Small intestine (tissue), 7 donors: ENCODE results near the gene TNIK. TPM values are rescaled to one million over a fixed set of nuclear protein-coding genes. Genes with fewer than 3 reads are reported as not detected.

Experiments
- DNase-seq, 2 donors: peaks; one replicate each; pipeline versions ENCODE4 v3.0.0 to v3.0.0-alpha.2; 2013
- FAIRE-seq: peaks from 2 replicates; lab custom pipeline; 2012; peaks lifted over from hg19 to GRCh38; lab: Jason Lieb, UNC
- H3K27ac ChIP-seq, 3 donors: one replicate each; pipeline ENCODE4 v1.5.1; 2013; ENCODE audit warnings: low read length in 2 of 3, mild to moderate bottlenecking in 2 of 3, control low read depth in 1 of 3, inconsistent platforms in 1 of 3, low read depth in 1 of 3, moderate library complexity in 1 of 3
- H3K27me3 ChIP-seq, 3 donors: one replicate each; pipeline ENCODE4 v1.6.1; 2013; ENCODE audit warnings: low read length in 3 of 3, inconsistent platforms in 1 of 3; ENCODE audit not compliant: control insufficient read depth in 3 of 3, insufficient read depth in 3 of 3
- H3K36me3 ChIP-seq, 3 donors: one replicate each; pipeline ENCODE4 v1.6.1; 2013; ENCODE audit warnings: low read length in 3 of 3, inconsistent platforms in 1 of 3, low read depth in 1 of 3, mild to moderate bottlenecking in 1 of 3, moderate library complexity in 1 of 3; ENCODE audit not compliant: control insufficient read depth in 3 of 3, insufficient read depth in 2 of 3
- H3K4me1 ChIP-seq, 3 donors: one replicate each; pipeline ENCODE4 v1.6.1; 2013; ENCODE audit warnings: low read length in 2 of 3, inconsistent platforms in 1 of 3, low read depth in 1 of 3, mild to moderate bottlenecking in 1 of 3, moderate library complexity in 1 of 3; ENCODE audit not compliant: control insufficient read depth in 3 of 3, insufficient read depth in 2 of 3
- H3K4me3 ChIP-seq, 3 donors: one replicate each; pipeline ENCODE4 v1.5.1; 2013; ENCODE audit warnings: low read length in 3 of 3, control low read depth in 1 of 3, inconsistent platforms in 1 of 3, low read depth in 1 of 3, mild to moderate bottlenecking in 1 of 3, moderate library complexity in 1 of 3
- H3K9me3 ChIP-seq, 2 donors: one replicate each; pipeline ENCODE4 v1.6.1; 2013; ENCODE audit warnings: low read depth in 1 of 2, low read length in 1 of 2; ENCODE audit not compliant: control insufficient read depth in 2 of 2, insufficient read depth in 1 of 2
- whole genome bisulfite sequencing, 3 donors: extraction: QIAGEN DNeasy Blood & Tissue Kit; methylation state at CpG; one replicate each; pipeline ENCODE4 v1.1.7; 2013; 5-methylcytosine and 5-hydroxymethylcytosine counted together
- polyA plus RNA-seq, 4 donors: library from polyadenylated mRNA; stranded (reverse) in 3 of 4; unstranded in 1 of 4; fragments of 200-250 nt in 3 of 4; fragments of 120-200 nt in 1 of 4; gene quantifications; one replicate each; pipeline versions ENCODE4 v1.2.1 to v1.2.3, GENCODE V29; 2013
- donor health status: healthy with polysubstance abuse.
- donor health status: control.
- donor health status: control.
- donor health status: Bipolar disorder and iron deficiency.
- donor health status: healthy.

TNIK gene
- polyA plus RNA-seq, 4 donors, result 14.9 to 38.7 (median 27.5) TPM

- Histone ChIP-seq H3K4me1 (peaks cover 5 to 28% (median 20%) of the 10 kb centered on the region in 3 donors), H3K9me3 (peaks cover 0 to 12% of the 10 kb centered on the region in 2 donors), H3K36me3 (no peaks in the 10 kb centered on the region), H3K4me3 (no peak overlapping the region), H3K27me3 (no peaks in the 10 kb centered on the region), H3K27ac (no peak overlapping the region)
- DNase-seq (no peak), FAIRE-seq (no peak)
- 64 to 83% (median 68%) methylated on average over 2 of the region's 2 CpGs for WGBS, 3 donors
These were observed 114.9 kb downstream of the TNIK start for GRCh38 chr3:171345107-171345843.

- FAIRE-seq (no peak), DNase-seq (no peak)
- Histone ChIP-seq H3K9me3 (peaks cover 0 to 12% of the 10 kb centered on the region in 2 donors), H3K36me3 (no peaks in the 10 kb centered on the region), H3K27ac (no peak overlapping the region), H3K4me3 (no peak overlapping the region), H3K27me3 (no peaks in the 10 kb centered on the region), H3K4me1 (peaks cover 8 to 28% (median 21%) of the 10 kb centered on the region in 3 donors)
- WGBS, 3 donors, result 60 to 93% (median 66%) methylated on average over 1 of the region's 1 CpG
These were observed 116.5 kb downstream of the TNIK start for GRCh38 chr3:171343693-171344092.

DNA sequence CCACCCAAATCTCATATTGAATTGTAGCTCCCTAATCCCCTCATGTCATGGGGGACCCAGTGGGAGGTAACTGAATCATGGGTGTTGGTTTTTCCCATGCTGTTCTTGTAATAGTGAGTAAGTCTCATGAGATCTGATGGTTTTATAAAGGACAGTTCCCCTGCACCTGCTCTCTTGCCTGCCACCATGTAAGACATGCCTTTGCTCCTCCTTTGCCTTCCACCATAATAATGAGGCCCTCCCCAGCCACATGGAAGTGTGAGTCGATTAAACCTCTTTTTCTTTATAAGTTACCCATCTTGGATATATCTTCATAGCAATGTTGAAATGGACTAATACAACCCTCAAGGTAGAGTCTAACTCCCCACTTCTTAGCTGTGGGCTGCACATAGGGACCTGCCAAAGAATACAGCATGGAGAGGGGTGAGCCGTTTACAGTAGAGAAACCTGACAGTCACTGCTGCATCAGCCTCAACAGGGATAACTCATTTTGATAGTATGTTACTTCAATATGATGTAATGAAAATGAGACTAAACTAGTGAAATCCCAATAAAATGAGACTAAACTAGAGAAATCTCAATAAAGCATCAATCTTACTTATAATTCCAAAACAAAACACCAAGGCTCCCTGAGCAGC, 117.3 kb downstream of the TNIK start:
- peaks cover 8 to 28% (median 21%) of the 10 kb centered on the region in 3 donors for H3K4me1 ChIP-seq
- 82 to 95% (median 94%) methylated on average over 2 of the region's 2 CpGs for WGBS, 3 donors
- FAIRE-seq, result no peak

GRCh38 chr3:171342200-171342599, 118.0 kb downstream of the TNIK start:
- WGBS, 3 donors, result 87 to 95% (median 93%) methylated on average over 1 of the region's 1 CpG
- H3K4me3 ChIP-seq, result no peak overlapping the region
- no peaks in the 10 kb centered on the region for H3K27me3 ChIP-seq
- H3K36me3 ChIP-seq, result no peaks in the 10 kb centered on the region
- peaks cover 8 to 25% (median 15%) of the 10 kb centered on the region in 3 donors for H3K4me1 ChIP-seq
- DNase-seq (no peak), FAIRE-seq (no peak)
- H3K9me3 ChIP-seq, result peaks cover 0 to 12% of the 10 kb centered on the region in 2 donors
- H3K27ac ChIP-seq, result no peak overlapping the region

More for the DNA sequence above, 117.3 kb downstream of the TNIK start:
- H3K27me3 ChIP-seq, result no peaks in the 10 kb centered on the region
- H3K27ac ChIP-seq, result no peak overlapping the region
- no peak overlapping the region for H3K4me3 ChIP-seq
- DNase-seq, result no peak
- H3K36me3 ChIP-seq, result no peaks in the 10 kb centered on the region
- peaks cover 0 to 12% of the 10 kb centered on the region in 2 donors for H3K9me3 ChIP-seq

DNA sequence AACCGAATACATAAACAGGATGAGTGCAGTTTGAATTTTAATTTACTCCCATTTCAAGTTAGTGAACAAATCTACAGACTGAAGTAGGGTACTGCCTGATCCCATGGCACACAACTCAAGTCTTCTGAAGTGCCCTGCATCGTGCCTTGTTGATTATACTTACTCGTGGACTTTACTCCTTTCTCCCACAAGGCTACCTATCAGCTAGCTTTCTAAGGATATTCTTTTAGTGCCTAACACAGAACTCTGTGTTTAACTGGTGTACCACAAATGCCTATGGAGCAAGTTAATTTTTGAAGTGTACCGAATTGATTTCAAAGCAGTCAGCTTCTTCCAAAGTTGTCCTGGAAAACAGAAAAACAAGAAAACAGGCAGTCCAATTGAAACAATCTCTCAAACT, 119.8 kb downstream of the TNIK start:
- FAIRE-seq, result no peak
- Histone ChIP-seq H3K4me1 (peaks cover 3 to 28% (median 5%) of the 10 kb centered on the region in 3 donors), H3K36me3 (no peaks in the 10 kb centered on the region), H3K9me3 (peaks cover 0 to 12% of the 10 kb centered on the region in 2 donors), H3K27ac (peak overlapping the region in 1 of 3 donors; percentile 9), H3K27me3 (no peaks in the 10 kb centered on the region), H3K4me3 (no peak overlapping the region)
- WGBS, 3 donors, result 16 to 66% (median 34%) methylated on average over 4 of the region's 4 CpGs
- DNase-seq, result peak; percentile 60 to 71

GRCh38 chr3:171339598-171339997, 120.6 kb downstream of the TNIK start:
- peaks cover 0 to 12% of the 10 kb centered on the region in 2 donors for H3K9me3 ChIP-seq
- DNase-seq (peak in 1 of 2 donors; percentile 56), FAIRE-seq (no peak)
- H3K36me3 ChIP-seq, result no peaks in the 10 kb centered on the region
- H3K27ac ChIP-seq, result no peak overlapping the region
- 13 to 53% (median 26%) methylated on average over 4 of the region's 4 CpGs for WGBS, 3 donors
- H3K4me3 ChIP-seq, result no peak overlapping the region
- H3K4me1 ChIP-seq, result peaks cover 3 to 24% (median 5%) of the 10 kb centered on the region in 3 donors
- no peaks in the 10 kb centered on the region for H3K27me3 ChIP-seq

- no peak overlapping the region for H3K4me3 ChIP-seq
- H3K27ac ChIP-seq, result peak overlapping the region in 1 of 3 donors; percentile 68
- no peaks in the 10 kb centered on the region for H3K9me3 ChIP-seq
- H3K36me3 ChIP-seq, result no peaks in the 10 kb centered on the region
- peaks cover 3 to 24% (median 11%) of the 10 kb centered on the region in 3 donors for H3K4me1 ChIP-seq
- 17 to 56% (median 38%) methylated on average over 1 of the region's 1 CpG for WGBS, 3 donors
- no peaks in the 10 kb centered on the region for H3K27me3 ChIP-seq
- FAIRE-seq (no peak), DNase-seq (peak; percentile 72 to 80)
These were observed 123.8 kb downstream of the TNIK start for GRCh38 chr3:171336406-171336805.

- H3K36me3 ChIP-seq, result no peaks in the 10 kb centered on the region
- H3K27me3 ChIP-seq, result no peaks in the 10 kb centered on the region
- no peaks in the 10 kb centered on the region for H3K9me3 ChIP-seq
- WGBS, 3 donors, result 73 to 91% (median 79%) methylated on average over 3 of the region's 3 CpGs
- no peak for FAIRE-seq
- no peak overlapping the region for H3K4me3 ChIP-seq
- H3K4me1 ChIP-seq, result peaks cover 3 to 20% (median 11%) of the 10 kb centered on the region in 3 donors
- H3K27ac ChIP-seq, result peak overlapping the region in 1 of 3 donors; percentile 68
- no peak for DNase-seq
These were observed 124.6 kb downstream of the TNIK start for GRCh38 chr3:171335559-171335958.
